Renal cortex interstitium (tissue), 11 donors: ENCODE measurements around the gene DRC7. TPM values are rescaled to one million over a fixed set of nuclear protein-coding genes. Genes with fewer than 3 reads are reported as not detected.
A peak's percentile ranks its signal among the peaks of the same experiment; 100 is the strongest.
"Not testable (repeated sequence)": the region's sequence is repeated elsewhere in the genome, so short reads cannot be mapped to it uniquely, and the experiment has no call there.

Experiments used
- DNase-seq, 11 donors: peaks; one replicate each; pipeline ENCODE4 v3.0.0-alpha.2; 2013; ENCODE audit warnings: low read depth in 9 of 11, low spot score in 4 of 11; ENCODE audit errors: extremely low read depth in 1 of 11
- polyA plus RNA-seq, 3 donors: library from polyadenylated mRNA; unstranded; fragments of 120-200 nt; gene quantifications; one replicate each; pipeline ENCODE4 v1.2.1, GENCODE V29; 2013; ENCODE audit not compliant: insufficient read length in 3 of 3

The DRC7 gene
- polyA plus RNA-seq, 3 donors: 2.4 to 4.8 (median 3.8) TPM

DNA sequence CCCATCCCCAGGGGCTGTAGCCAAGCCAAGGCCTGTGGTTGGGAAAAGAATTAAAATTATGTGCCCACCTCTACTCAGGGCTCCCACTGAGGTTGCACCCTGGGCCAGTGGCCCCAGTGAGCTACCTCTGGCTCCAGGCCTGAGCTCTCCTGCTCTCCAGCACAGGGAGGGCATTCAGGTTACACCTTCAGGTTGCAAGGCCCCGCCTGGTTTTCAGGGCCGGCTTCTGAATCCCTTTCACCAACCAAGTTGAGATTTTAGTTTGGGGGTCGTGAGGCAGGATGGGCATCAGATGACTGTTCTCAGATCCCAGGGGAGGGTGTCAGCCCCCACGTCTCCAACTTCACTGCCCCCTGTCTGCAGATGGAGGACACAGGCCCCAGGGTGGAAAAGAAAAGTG lies 33.0 kb downstream of the DRC7 start:
- no peak for DNase-seq

DNA sequence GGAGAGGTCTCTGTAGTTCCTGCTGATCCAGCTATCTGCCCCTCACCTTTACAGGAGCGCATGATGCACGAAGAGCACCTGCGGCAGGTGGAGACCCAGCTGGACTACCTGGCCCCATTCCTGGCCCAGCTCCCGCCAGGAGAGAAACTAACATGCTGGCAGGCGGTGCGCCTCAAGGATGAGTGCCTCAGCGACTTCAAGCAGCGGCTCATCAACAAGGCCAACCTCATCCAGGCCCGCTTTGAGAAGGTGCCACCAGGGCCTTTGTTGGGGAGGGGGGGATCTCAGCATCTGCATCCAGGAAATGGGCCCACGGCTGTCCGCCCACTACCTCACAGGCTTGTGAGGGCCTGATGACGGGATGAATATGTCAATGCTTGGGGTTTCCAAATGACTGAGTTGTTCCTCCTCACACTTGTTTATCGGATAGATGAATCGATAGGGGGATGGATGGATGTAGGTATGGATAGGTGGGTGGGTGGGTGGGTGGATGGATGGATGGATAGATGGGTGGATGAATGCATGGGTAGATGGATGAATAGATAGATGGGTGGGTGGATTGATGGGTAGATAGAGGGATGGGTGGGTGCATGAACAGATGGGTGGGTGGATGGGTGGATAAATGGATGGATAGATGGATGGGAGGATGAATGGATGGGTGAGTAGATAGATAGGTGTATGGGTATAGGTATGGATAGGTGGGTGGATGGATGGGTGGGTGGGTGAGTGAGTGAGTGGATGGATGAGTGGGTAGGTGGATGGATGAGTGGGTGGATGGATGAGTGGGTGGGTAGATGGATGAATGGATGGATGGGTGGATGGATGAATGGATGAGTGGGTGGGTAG lies 34.0 kb downstream of the DRC7 start:
- DNase-seq: no peak

DNA sequence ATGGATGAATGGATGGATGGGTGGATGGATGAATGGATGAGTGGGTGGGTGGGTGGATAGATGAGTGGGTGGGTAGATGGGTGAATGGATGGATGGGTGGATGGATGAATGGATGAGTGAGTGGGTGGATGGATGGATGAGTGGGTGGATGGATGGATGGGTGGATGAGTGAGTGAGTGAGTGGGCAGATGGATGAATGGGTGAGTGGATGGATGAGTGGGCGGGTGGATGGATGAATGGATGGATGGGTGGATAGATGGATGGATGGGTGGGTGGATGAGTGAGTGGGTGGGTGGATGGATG lies 34.5 kb downstream of the DRC7 start:
- DNase-seq: no peak

DNA sequence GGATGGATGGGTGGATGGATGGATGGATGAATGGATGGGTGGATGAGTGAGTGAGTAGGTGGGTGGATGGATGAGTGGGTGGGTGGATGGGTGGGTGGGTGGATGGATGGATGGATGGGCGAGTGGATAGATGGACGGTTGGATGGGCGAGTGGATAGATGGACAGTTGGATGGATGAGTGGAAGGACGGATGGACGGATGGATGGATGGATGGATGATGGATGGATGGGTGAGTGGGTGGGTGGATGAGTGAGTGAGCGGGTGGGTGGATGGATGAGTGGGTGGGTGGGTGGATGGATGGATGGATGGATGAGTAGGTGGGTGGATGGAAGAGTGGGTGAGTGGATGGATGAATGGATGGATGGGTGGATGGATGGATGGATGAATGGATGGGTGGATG lies 35.2 kb downstream of the DRC7 start:
- DNase-seq: not testable (repeated sequence)

DNA sequence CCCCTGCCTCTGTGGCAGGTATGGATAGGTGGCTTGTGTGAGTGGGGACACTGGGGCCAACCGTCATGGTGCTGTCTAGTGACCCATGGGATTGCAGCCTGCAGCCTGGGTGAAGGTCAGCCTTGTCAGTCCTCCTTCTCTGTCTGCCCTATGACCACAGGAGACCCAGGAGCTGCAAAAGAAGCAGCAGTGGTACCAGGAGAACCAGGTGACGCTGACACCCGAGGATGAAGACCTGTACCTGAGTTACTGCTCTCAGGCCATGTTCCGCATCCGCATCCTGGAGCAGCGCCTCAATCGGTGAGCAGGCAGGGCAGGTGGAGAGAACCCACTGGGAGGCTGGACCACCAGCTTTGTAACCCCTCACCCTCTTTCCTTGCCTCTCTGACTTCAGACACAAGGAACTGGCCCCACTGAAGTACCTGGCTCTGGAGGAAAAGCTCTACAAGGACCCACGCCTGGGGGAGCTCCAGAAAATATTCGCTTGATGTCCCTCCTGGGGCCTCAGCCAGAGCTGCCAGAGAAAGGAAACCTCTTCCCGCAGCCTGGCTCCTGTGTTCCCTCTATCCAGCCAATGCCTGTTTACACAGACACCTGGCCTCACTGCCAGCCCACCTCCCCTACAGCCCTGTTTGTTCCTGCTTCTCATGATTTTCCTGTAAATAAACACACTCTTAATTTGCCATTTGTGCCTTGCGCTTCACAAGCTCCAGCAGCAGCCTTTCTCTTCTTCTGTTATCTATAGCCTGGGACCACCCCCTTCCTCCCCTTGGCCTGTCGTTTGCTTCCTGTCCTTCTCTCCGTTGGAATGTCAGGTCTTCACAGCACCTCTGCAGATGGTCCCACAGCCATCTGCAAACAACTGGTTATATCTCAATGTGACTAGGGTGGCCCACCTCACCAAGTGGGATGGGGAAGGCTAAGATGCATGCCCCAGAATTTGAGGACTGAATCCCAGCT lies 36.4 kb downstream of the DRC7 start:
- DNase-seq: no peak

GRCh38 chr16:57732037-57732436 lies 37.4 kb downstream of the DRC7 start:
- DNase-seq: no peak

GRCh38 chr16:57732714-57733113 lies 38.1 kb downstream of the DRC7 start:
- DNase-seq: no peak

GRCh38 chr16:57734308-57734924 lies 39.8 kb downstream of the DRC7 start:
- DNase-seq: no peak

DNA sequence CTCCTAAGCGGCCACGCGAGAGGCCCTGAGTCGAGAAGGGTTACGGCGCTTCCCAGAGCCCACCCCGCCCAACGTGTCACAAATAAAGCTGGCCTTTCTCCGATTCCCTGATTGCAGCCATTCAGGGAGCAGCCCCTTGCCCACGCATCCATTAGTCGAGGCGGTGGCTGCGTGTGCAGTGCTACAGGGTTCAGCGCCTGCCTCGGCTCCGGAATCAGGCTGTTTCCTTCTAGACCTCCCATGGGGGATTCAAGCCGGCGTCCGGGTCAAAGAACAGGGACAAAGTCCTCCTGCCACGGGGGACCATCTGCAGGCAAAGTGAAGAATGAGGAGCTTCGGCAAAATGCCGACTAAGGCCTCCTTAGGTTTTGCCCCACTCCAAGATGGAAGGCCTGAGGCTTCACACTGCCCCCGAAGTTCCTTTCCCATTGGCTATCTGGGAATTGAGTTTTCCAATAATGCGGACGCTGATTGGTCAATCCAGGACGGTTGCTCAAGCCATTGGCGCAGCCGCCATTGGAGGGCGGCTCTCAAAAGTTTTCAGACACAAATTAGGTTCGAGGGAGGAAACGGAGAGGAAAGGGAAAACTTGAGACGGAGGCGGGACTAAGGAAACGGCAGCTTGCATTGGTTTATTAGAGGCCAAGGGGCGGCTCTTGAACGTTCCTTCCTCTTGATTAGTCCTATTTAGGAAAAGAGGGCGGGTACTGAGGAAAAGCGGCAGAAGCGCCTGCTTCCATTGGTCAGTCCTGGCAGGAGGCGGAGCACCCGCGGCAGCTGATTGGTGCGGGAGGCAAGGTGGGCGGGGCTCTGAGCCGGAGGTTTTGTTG lies 40.5 kb downstream of the DRC7 start:
- DNase-seq: peak; percentile 99 to 100 (median 100)

- DNase-seq: peak in 2 of 11 donors; percentile 12 to 18
Observed at GRCh38 chr16:57735755-57736418, 41.3 kb downstream of the DRC7 start, which contains the start of gene KATNB1. Gene KATNB1, plus strand, starts transcription at chr16:57735770. Its CDS starts 1,474 bp downstream, at chr16:57737244.

DNA sequence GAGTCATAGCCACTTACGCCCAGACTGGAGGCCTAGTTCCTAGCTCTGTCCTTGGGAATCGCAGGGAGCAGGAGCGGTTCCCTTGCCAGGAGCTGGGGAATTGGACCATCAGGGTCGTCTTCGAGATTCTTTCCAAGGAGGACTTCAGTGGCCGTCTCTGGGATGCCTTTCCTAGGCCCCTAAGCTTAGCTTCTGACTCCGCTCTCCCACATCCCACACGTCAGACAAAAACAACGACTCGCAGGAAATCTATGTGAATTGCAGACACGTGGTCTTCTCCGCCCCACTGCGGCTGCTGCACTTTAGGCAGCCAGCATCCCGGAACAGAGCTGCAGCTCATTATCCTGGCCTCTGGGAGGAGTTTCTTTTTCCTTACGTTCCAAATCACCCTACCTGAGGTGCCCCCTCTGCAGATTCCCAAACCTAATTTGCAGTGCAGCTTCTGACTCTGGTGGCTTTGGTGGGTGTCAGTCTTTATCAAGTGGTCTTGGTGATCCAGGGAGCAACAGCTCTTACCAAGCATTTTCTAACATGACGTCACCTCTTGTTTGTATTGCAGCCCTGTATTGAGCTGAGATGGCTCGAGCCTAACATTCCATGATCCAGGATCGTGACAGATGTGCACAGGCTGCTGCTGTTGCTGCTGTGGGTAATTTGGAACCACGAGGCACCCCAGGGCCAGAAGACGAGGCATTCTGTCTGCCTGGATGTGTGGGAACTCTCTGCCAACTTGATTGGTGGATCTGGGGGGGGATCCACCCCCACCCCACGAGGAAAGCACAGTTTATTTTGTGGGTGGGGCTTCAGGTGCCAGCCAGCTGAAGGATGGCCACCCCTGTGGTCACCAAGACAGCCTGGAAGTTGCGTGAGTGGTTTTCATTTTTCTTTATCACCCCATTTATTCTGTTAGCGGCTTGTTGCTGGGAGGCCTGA lies 42.1 kb downstream of the DRC7 start:
- peak in 8 of 11 donors; percentile 36 to 63 (median 54) for DNase-seq

DNA sequence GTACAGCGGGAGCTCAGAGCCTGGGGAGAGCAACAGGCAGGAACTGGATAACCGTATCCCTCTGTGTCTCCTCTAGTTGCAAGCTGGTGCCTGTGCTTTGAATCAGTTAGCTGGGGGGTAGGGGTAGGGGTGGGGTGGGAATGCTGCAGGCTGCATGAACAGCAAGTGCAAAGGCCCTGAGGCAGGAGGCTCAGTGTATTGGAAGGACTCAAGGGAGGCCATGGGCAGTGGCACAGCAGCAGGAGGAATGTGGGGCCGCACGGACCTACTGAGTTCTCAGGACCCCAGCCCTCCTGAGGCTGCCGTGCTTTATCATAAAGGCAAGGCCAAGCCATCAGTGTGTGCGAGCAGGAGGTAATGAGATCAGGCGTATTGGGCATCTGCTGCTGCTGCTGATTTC lies 44.2 kb downstream of the DRC7 start:
- DNase-seq: no peak

- no peak for DNase-seq
Observed at GRCh38 chr16:57739756-57740422, 45.3 kb downstream of the DRC7 start.

GRCh38 chr16:57740423-57741071 lies 45.9 kb downstream of the DRC7 start:
- DNase-seq: no peak

- DNase-seq: no peak
Observed at GRCh38 chr16:57741660-57742191, 47.1 kb downstream of the DRC7 start.

DNA sequence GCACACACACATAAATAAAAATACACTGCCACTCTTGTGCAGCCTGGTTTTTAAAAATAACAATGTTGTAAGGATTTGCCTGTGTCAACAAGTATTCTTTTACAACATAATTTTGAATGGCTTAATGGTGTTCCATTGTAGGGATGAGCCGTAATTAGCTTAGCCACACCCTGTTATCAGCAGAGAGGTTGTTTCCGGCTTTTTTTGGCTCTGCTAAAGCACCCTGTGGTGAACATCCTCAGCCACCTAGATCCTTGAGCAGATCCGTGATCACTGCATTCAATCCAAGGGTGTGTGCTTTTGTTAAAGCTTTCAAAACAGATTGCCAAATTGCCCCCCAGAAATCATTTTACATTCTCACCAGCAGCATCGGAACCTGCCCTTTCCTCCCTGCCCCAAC lies 47.9 kb downstream of the DRC7 start:
- no peak for DNase-seq
